HPDE6-E6E7 (cell line): Measurements from ENCODE around the gene FLOT1.
"Not testable (repeated sequence)": the region's sequence is repeated elsewhere in the genome, so short reads cannot be mapped to it uniquely, and the experiment has no call there.

Experiments used
- DNase-seq: peaks from one replicate; pipeline ENCODE4 v3.0.0; 2011; ENCODE audit warnings: missing footprints; ENCODE audit errors: extremely low spot score

FLOT1 gene

GRCh38 chr6:30747300-30747687 lies 4.8 kb upstream of the FLOT1 start:
- DNase-seq, result no peak

- peak; percentile 82 for DNase-seq
Observed at GRCh38 chr6:30744054-30744805, 1.7 kb upstream of the FLOT1 start, which contains the start of gene IER3. Gene IER3 (minus strand): TSS chr6:30744547. CDS start chr6:30744518, 29 bp downstream.

GRCh38 chr6:30743099-30744053 lies 889 bp upstream of the FLOT1 start:
- no peak for DNase-seq

GRCh38 chr6:30741789-30742315 lies 635 bp downstream of the FLOT1 start:
- DNase-seq, result no peak

GRCh38 chr6:30741063-30741779 lies 1.3 kb downstream of the FLOT1 start:
- DNase-seq, result no peak

- DNase-seq, result no peak
Observed at GRCh38 chr6:30740540-30740870, 2.0 kb downstream of the FLOT1 start.

- DNase-seq, result no peak
Observed at GRCh38 chr6:30738532-30738931, 4.0 kb downstream of the FLOT1 start.

- no peak for DNase-seq
Observed at GRCh38 chr6:30735668-30736314, 6.7 kb downstream of the FLOT1 start.

GRCh38 chr6:30732237-30732943 lies 10.1 kb downstream of the FLOT1 start:
- no peak for DNase-seq

- peak; percentile 93 for DNase-seq
Observed at GRCh38 chr6:30730601-30731435, 11.7 kb downstream of the FLOT1 start.

GRCh38 chr6:30727920-30728553 lies 14.4 kb downstream of the FLOT1 start:
- DNase-seq, result no peak

GRCh38 chr6:30726506-30727413 lies 15.7 kb downstream of the FLOT1 start:
- no peak for DNase-seq

- no peak for DNase-seq
Observed at GRCh38 chr6:30725713-30726505, 16.6 kb downstream of the FLOT1 start.

GRCh38 chr6:30724906-30725667 lies 17.4 kb downstream of the FLOT1 start:
- DNase-seq, result no peak

- not testable (repeated sequence) for DNase-seq
Observed at GRCh38 chr6:30723843-30724741, 18.4 kb downstream of the FLOT1 start.
